CD14-positive monocyte (primary cell): ENCODE results near the gene PTPRN2. TPM values are rescaled to one million over a fixed set of nuclear protein-coding genes. Genes with fewer than 3 reads are reported as not detected.

Experiments used
- DNase-seq, 3 donors: peaks; one replicate each; pipeline ENCODE4 v3.0.0-alpha.2; 2011 to 2022
- H2AFZ ChIP-seq: 2 replicates; pipeline ENCODE4 v1.6.0; 2012; ENCODE audit warnings: mild to moderate bottlenecking, low read depth, low read length, inconsistent platforms; ENCODE audit not compliant: insufficient read depth, poor library complexity, severe bottlenecking
- H3K27ac ChIP-seq, 2 donors: 1 replicate in 1 of 2; 2 replicates in 1 of 2; pipeline ENCODE4 v1.5.1; 2012 to 2013; ENCODE audit warnings: low read length in 2 of 2, control low read depth in 1 of 2, inconsistent platforms in 1 of 2, low read depth in 1 of 2, mild to moderate bottlenecking in 1 of 2
- H3K27me3 ChIP-seq, 2 donors: one replicate each; pipeline versions ENCODE4 v1.6.0 to v1.6.1; 2011 to 2013; ENCODE audit warnings: low read length in 2 of 2; ENCODE audit not compliant: control insufficient read depth in 2 of 2, insufficient read depth in 2 of 2
- H3K36me3 ChIP-seq, 2 donors: replicated peaks in 1 of 2; 1 replicate in 1 of 2; 2 replicates in 1 of 2; pipeline versions ENCODE4 v1.5.1 to v1.6.1; 2012 to 2013; ENCODE audit warnings: low read length in 2 of 2, control low read depth in 1 of 2, inconsistent platforms in 1 of 2, mild to moderate bottlenecking in 1 of 2; ENCODE audit not compliant: insufficient read depth in 2 of 2, control insufficient read depth in 1 of 2
- H3K4me1 ChIP-seq, 2 donors: 1 replicate in 1 of 2; 2 replicates in 1 of 2; pipeline versions ENCODE4 v1.5.1 to v1.6.1; 2012 to 2013; ENCODE audit warnings: low read length in 2 of 2, control low read depth in 1 of 2, inconsistent platforms in 1 of 2, mild to moderate bottlenecking in 1 of 2, moderate library complexity in 1 of 2; ENCODE audit not compliant: insufficient read depth in 2 of 2, control insufficient read depth in 1 of 2
- H3K4me2 ChIP-seq: replicated peaks from 2 replicates; pipeline ENCODE3; 2012; ENCODE audit warnings: low read length, moderate library complexity, mild to moderate bottlenecking; ENCODE audit not compliant: poor library complexity, severe bottlenecking; ENCODE audit errors: extremely low read depth
- H3K4me3 ChIP-seq, 3 experiments: fragments of 200-600 bp in 1 of 3; sonication (generic) in 1 of 3; replicated peaks in 1 of 3; 1 replicate in 2 of 3; 2 replicates in 1 of 3; pipeline ENCODE4 v1.5.1; 2011 to 2013; ENCODE audit warnings: low read length in 3 of 3, mild to moderate bottlenecking in 3 of 3, control low read depth in 2 of 3, low read depth in 2 of 3, inconsistent platforms in 1 of 3, moderate library complexity in 1 of 3
- H3K79me2 ChIP-seq: 2 replicates; pipeline ENCODE4 v1.6.0; 2012; ENCODE audit warnings: mild to moderate bottlenecking, control low read depth, inconsistent platforms, low read length, moderate library complexity; ENCODE audit not compliant: insufficient read depth
- H3K9ac ChIP-seq: 2 replicates; pipeline ENCODE4 v1.6.0; 2017; ENCODE audit warnings: low read length, mild to moderate bottlenecking; ENCODE audit not compliant: insufficient read depth, poor library complexity, severe bottlenecking
- H3K9me3 ChIP-seq, 2 donors: replicated peaks in 1 of 2; 1 replicate in 1 of 2; 2 replicates in 1 of 2; pipeline versions ENCODE4 v1.5.1 to v1.6.1; 2012 to 2013; ENCODE audit warnings: low read length in 2 of 2, control low read depth in 1 of 2; ENCODE audit not compliant: control insufficient read depth in 1 of 2, insufficient read depth in 1 of 2
- H4K20me1 ChIP-seq: 2 replicates; pipeline ENCODE4 v1.6.0; 2012; ENCODE audit warnings: mild to moderate bottlenecking, low read length, control low read depth, moderate library complexity; ENCODE audit not compliant: insufficient read depth
- H3K27ac Mint-ChIP-seq, 7 donors: one replicate each; pipeline ENCODE4 v1.8.0; 2020; ENCODE audit warnings: mild to moderate bottlenecking in 7 of 7, mixed read lengths in 7 of 7, moderate library complexity in 6 of 7, inconsistent platforms in 2 of 7
- H3K27me3 Mint-ChIP-seq, 3 donors: one replicate each; pipeline ENCODE4 v1.8.0; 2021 to 2022; ENCODE audit warnings: low read depth in 3 of 3, mild to moderate bottlenecking in 3 of 3, mixed read lengths in 3 of 3, moderate library complexity in 3 of 3, inconsistent platforms in 1 of 3
- H3K36me3 Mint-ChIP-seq, 2 donors: one replicate each; pipeline ENCODE4 v1.8.0; 2020; ENCODE audit warnings: mixed read lengths in 2 of 2, inconsistent platforms in 1 of 2, mild to moderate bottlenecking in 1 of 2
- H3K4me1 Mint-ChIP-seq: one replicate; pipeline ENCODE4 v1.8.0; 2020; ENCODE audit warnings: mild to moderate bottlenecking, mixed read lengths
- H3K4me3 Mint-ChIP-seq, 2 donors: one replicate each; pipeline ENCODE4 v1.8.0; 2020; ENCODE audit warnings: mild to moderate bottlenecking in 2 of 2, mixed read lengths in 2 of 2, moderate library complexity in 1 of 2
- H3K9me3 Mint-ChIP-seq, 7 donors: one replicate each; pipeline ENCODE4 v1.8.0; 2020 to 2022; ENCODE audit warnings: mixed read lengths in 7 of 7, mild to moderate bottlenecking in 6 of 7, moderate library complexity in 6 of 7, inconsistent platforms in 2 of 7
- CTCF ChIP-seq: fragments of 200-600 bp; IDR thresholded peaks from one replicate; pipeline ENCODE4 v1.8.0; 2022; ENCODE audit warnings: antibody characterized with exemption, mild to moderate bottlenecking
- WGBS: methylation state at CpG from one replicate; pipeline ENCODE4 v1.1.5; 2013; ENCODE audit warnings: missing lambda C conversion rate; ENCODE audit not compliant: insufficient coverage; 5-methylcytosine and 5-hydroxymethylcytosine counted together
- intact Hi-C, 2 donors: fragments of 100-400 bp; cut with micrococcal nuclease; formaldehyde crosslinking; loops; one replicate each; pipeline versions ENCODE4 v1.15.0 to v1.15.1; 2023
- polyA plus RNA-seq, 3 donors: library from polyadenylated mRNA; depleted of rRNA in 1 of 3; unstranded in 2 of 3; stranded (reverse) in 1 of 3; fragments of 300-500 nt in 2 of 3; fragments of >200 nt in 1 of 3; fragmentation: Illumina TruSeq in 2 of 3; gene quantifications; 1 replicate in 2 of 3; 2 replicates in 1 of 3; pipeline ENCODE4 v1.2.3, GENCODE V29; 2012 to 2021

PTPRN2 gene
- polyA plus RNA-seq, 3 donors: 0.25 to 1.4 (median 0.97) TPM

GRCh38 chr7:158166386-158167340 is 421.0 kb downstream of the PTPRN2 start:
- Mint-ChIP-seq H3K4me3 (no peak overlapping the region), H3K27ac (no peak overlapping the region), H3K36me3 (no peaks in the 10 kb centered on the region), H3K4me1 (no peaks in the 10 kb centered on the region), H3K27me3 (no peaks in the 10 kb centered on the region), H3K9me3 (peaks cover 31 to 61% (median 45%) of the 10 kb centered on the region in 7 donors)
- H3K9me3 ChIP-seq: peaks cover 29 to 56% of the 10 kb centered on the region in 2 donors
- no peak overlapping the region for H3K9ac ChIP-seq
- no peak for DNase-seq
- H3K4me1 ChIP-seq: no peaks in the 10 kb centered on the region
- WGBS: 86% methylated on average over 35 of the region's 41 CpGs
- no peak overlapping the region for H3K4me3 ChIP-seq
- no peaks in the 10 kb centered on the region for H3K36me3 ChIP-seq
- no peaks in the 10 kb centered on the region for H4K20me1 ChIP-seq
- H3K27ac ChIP-seq: no peak overlapping the region
- no peak for TF ChIP-seq CTCF
- no peak overlapping the region for H2AFZ ChIP-seq
- no peak overlapping the region for H3K4me2 ChIP-seq
- H3K79me2 ChIP-seq: no peaks in the 10 kb centered on the region
- intact Hi-C loops: no loop called here
- H3K27me3 ChIP-seq: no peaks in the 10 kb centered on the region

GRCh38 chr7:158165711-158166110 is 421.9 kb downstream of the PTPRN2 start:
- Mint-ChIP-seq H3K27ac (no peak overlapping the region), H3K27me3 (no peaks in the 10 kb centered on the region), H3K9me3 (peaks cover 29 to 58% (median 45%) of the 10 kb centered on the region in 7 donors), H3K4me1 (no peaks in the 10 kb centered on the region), H3K36me3 (no peaks in the 10 kb centered on the region), H3K4me3 (no peak overlapping the region)
- no peak for DNase-seq
- H3K9ac ChIP-seq: no peak overlapping the region
- peaks cover 29 to 55% of the 10 kb centered on the region in 2 donors for H3K9me3 ChIP-seq
- no peaks in the 10 kb centered on the region for H4K20me1 ChIP-seq
- H3K4me2 ChIP-seq: no peak overlapping the region
- intact Hi-C loops: no loop called here
- no peaks in the 10 kb centered on the region for H3K36me3 ChIP-seq
- no peaks in the 10 kb centered on the region for H3K27me3 ChIP-seq
- no peak overlapping the region for H3K4me3 ChIP-seq
- H3K79me2 ChIP-seq: no peaks in the 10 kb centered on the region
- WGBS: 89% methylated on average over 14 of the region's 16 CpGs
- H3K4me1 ChIP-seq: no peaks in the 10 kb centered on the region
- no peak overlapping the region for H3K27ac ChIP-seq
- TF ChIP-seq CTCF: no peak
- no peak overlapping the region for H2AFZ ChIP-seq
